Measurements from ENCODE around the gene PLAAT3.

GRCh38 chr11:63572026-63572688 lies 42.1 kb downstream of the PLAAT3 start:
- TF ChIP-seq CTCF (IDR thresholded peaks at IDR 0.05) = no peak
- TF ChIP-seq SIN3A (IDR thresholded peaks at IDR 0.05; ENCODE audit: borderline replicate concordance, insufficient read depth, low read depth, low read length) = no peak
- no peak for TF ChIP-seq REST (IDR thresholded peaks at IDR 0.05; ENCODE audit: insufficient read depth in 1 of 2, low read depth in 2 of 2, low read length in 1 of 2)
- no peak for TF ChIP-seq POLR2AphosphoS5 (IDR thresholded peaks at IDR 0.05; ENCODE audit: low read depth, low read length)
